ENCODE data around the gene ACTL7A. TPM values are rescaled to one million over a fixed set of nuclear protein-coding genes. Genes with fewer than 3 reads are reported as not detected.

Gene ACTL7A
- total and polyA plus RNA-seq, 4 donors, result not detected

DNA sequence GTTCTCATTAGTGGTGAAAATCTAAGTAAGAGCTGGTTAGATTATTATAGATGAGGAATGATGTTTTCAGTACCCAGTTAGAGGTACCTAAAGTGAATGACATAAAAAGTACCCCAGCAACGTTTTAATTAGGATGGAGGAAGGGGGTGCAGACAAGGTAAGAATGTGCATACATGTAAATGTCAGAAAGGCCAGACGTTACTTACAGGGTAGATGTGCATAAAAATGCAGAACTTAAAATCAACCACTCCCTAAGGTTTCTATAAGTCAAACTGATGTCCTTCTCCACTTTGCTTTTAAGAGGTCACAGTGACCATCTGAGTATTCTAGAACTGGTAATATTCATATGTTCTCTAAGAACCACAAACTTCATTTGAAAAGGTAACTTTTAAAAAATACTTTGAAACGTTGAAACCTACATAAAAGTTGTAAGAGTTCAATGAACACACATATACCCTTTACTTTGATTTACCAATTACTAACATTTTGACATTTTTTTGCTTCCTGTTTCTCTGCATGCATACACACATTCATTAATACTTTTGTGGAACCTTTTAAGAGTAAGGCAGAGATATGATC lies 18.8 kb downstream of the ACTL7A start:
- TF ChIP-seq, protein P1, sequence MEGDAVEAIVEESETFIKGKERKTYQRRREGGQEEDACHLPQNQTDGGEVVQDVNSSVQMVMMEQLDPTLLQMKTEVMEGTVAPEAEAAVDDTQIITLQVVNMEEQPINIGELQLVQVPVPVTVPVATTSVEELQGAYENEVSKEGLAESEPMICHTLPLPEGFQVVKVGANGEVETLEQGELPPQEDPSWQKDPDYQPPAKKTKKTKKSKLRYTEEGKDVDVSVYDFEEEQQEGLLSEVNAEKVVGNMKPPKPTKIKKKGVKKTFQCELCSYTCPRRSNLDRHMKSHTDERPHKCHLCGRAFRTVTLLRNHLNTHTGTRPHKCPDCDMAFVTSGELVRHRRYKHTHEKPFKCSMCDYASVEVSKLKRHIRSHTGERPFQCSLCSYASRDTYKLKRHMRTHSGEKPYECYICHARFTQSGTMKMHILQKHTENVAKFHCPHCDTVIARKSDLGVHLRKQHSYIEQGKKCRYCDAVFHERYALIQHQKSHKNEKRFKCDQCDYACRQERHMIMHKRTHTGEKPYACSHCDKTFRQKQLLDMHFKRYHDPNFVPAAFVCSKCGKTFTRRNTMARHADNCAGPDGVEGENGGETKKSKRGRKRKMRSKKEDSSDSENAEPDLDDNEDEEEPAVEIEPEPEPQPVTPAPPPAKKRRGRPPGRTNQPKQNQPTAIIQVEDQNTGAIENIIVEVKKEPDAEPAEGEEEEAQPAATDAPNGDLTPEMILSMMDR (IDR thresholded peaks at IDR 0.05; ENCODE audit: control extremely low read depth, extremely low read depth), result no peak
- no peak for DNase-seq
- Histone ChIP-seq H3K36me3 (ENCODE audit: control insufficient read depth in 4 of 4, insufficient read depth in 4 of 4, low read length in 4 of 4) (peaks cover 29 to 52% (median 38%) of the 10 kb centered on the region in 4 donors), H3K4me3 (no peak overlapping the region), H3K9me3 (ENCODE audit: control insufficient read depth in 4 of 4, insufficient read depth in 3 of 4, low read length in 3 of 4) (no peaks in the 10 kb centered on the region), H3K27ac (ENCODE audit: low read depth in 1 of 2, low read length in 1 of 2) (no peak overlapping the region), H3K4me1 (ENCODE audit: control insufficient read depth in 5 of 5, insufficient read depth in 5 of 5, low read length in 5 of 5) (peaks cover 0 to 2% (median 0%) of the 10 kb centered on the region in 5 donors), H3K9ac (ENCODE audit: insufficient read depth in 1 of 2, low read length in 2 of 2) (no peak overlapping the region), H3K27me3 (ENCODE audit: control insufficient read depth in 3 of 3, insufficient read depth in 3 of 3, low read length in 2 of 3) (no peaks in the 10 kb centered on the region)
- no peak for ATAC-seq (ENCODE audit: insufficient read depth, low FRiP score)
- WGBS, 2 donors, result 73 to 74% methylated on average over 3 of the region's 3 CpGs

DNA sequence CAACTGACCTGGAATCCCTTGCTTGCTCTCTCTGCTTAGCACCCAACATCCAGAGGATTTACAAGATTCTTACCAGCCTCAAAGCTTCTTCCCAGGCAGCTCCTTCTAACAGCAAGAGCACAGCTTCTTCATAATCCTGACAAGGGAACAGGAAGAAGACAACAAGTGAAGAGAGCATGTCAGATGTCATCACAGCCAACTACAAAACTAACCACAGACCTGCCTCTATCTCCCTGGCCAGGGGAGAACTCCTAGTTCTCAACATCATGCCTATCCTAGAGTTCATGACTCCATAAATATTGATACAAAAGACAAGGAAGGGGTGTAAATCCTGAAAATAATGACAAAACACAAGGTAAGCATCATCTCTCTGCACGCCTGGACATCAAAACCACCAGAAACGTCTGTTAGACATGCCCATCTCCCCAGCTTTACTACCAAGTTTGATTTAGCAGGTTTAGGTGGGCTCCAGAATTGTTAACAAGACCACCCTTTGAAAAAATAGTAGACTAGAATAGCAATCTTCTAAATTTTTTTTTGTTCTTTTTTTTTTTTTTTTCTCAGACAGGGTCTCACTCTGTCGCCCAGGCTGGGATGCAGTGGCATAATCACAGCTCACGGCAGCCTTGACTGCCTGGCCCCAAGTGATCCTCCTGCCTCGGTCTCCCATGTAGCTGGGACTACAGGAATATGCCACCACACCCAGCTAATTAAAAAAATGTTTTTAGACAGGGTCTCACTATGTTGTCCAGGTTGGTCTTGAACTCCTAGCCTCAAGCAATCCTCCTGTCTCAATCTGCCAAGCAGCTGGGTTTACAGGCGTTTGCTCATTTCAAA lies 20.2 kb downstream of the ACTL7A start:
- 96 to 98% methylated on average over 6 of the region's 6 CpGs for WGBS, 2 donors
- no peak overlapping the region for H3K27ac ChIP-seq (ENCODE audit: low read depth in 1 of 2, low read length in 1 of 2)
- H3K27me3 ChIP-seq (ENCODE audit: control insufficient read depth in 3 of 3, insufficient read depth in 3 of 3, low read length in 2 of 3), result no peaks in the 10 kb centered on the region
- no peak for DNase-seq
- H3K9me3 ChIP-seq (ENCODE audit: control insufficient read depth in 4 of 4, insufficient read depth in 3 of 4, low read length in 3 of 4), result no peaks in the 10 kb centered on the region
- peaks cover 0 to 3% (median 3%) of the 10 kb centered on the region in 5 donors for H3K4me1 ChIP-seq (ENCODE audit: control insufficient read depth in 5 of 5, insufficient read depth in 5 of 5, low read length in 5 of 5)
- TF ChIP-seq, protein P1 (IDR thresholded peaks at IDR 0.05; ENCODE audit: control extremely low read depth, extremely low read depth), result no peak
- no peak overlapping the region for H3K9ac ChIP-seq (ENCODE audit: insufficient read depth in 1 of 2, low read length in 2 of 2)
- H3K36me3 ChIP-seq (ENCODE audit: control insufficient read depth in 4 of 4, insufficient read depth in 4 of 4, low read length in 4 of 4), result peaks cover 21 to 52% (median 34%) of the 10 kb centered on the region in 4 donors
- H3K4me3 ChIP-seq, result no peak overlapping the region
- no peak for ATAC-seq (ENCODE audit: insufficient read depth, low FRiP score)

DNA sequence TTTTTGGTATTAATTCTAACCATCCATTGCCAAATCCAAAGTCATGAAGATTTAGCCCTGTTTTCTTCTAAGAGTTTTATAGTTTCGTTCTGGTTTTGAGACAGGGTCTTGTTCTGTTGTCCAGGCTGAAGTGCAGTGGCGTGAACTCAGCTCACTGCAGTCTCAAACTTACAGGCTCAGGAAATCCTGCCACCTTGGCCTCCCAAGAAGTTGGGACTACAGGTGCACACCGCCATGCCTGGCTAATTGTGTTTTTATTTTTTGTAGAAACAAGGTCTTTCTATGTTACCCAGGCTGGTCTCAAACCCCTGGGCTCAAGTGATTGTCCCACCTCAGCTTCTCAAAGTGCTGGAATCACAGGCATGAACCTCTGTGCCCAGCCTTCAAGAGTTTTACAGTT lies 21.0 kb downstream of the ACTL7A start:
- no peak for ATAC-seq (ENCODE audit: insufficient read depth, low FRiP score)
- TF ChIP-seq, protein P1 (IDR thresholded peaks at IDR 0.05; ENCODE audit: control extremely low read depth, extremely low read depth), result no peak
- peaks cover 20 to 50% (median 28%) of the 10 kb centered on the region in 4 donors for H3K36me3 ChIP-seq (ENCODE audit: control insufficient read depth in 4 of 4, insufficient read depth in 4 of 4, low read length in 4 of 4)

More for the DNA sequence above, 21.0 kb downstream of the ACTL7A start:
- Histone ChIP-seq H3K27me3 (ENCODE audit: control insufficient read depth in 3 of 3, insufficient read depth in 3 of 3, low read length in 2 of 3) (no peaks in the 10 kb centered on the region), H3K27ac (ENCODE audit: low read depth in 1 of 2, low read length in 1 of 2) (no peak overlapping the region), H3K9me3 (ENCODE audit: control insufficient read depth in 4 of 4, insufficient read depth in 3 of 4, low read length in 3 of 4) (no peaks in the 10 kb centered on the region), H3K4me3 (no peak overlapping the region), H3K9ac (ENCODE audit: insufficient read depth in 1 of 2, low read length in 2 of 2) (no peak overlapping the region), H3K4me1 (ENCODE audit: control insufficient read depth in 5 of 5, insufficient read depth in 5 of 5, low read length in 5 of 5) (peaks cover 0 to 3% (median 3%) of the 10 kb centered on the region in 5 donors)
- 97 to 98% methylated on average over 3 of the region's 3 CpGs for WGBS, 2 donors
- DNase-seq, result no peak
